Measurements from ENCODE around the gene NAPG.

- no peak for TF ChIP-seq CTCF (IDR thresholded peaks at IDR 0.05; ENCODE audit: insufficient read depth, low read length)
- no peak for TF ChIP-seq POLR2AphosphoS5 (IDR thresholded peaks at IDR 0.05; ENCODE audit: low read depth)
- no peak for TF ChIP-seq GABPA (IDR thresholded peaks at IDR 0.05; ENCODE audit: low read depth)
Observed at GRCh38 chr18:10571537-10571936, 45.7 kb downstream of the NAPG start.
